T-cell (primary cell): ENCODE data around the gene TMEM163. TPM values are rescaled to one million over a fixed set of nuclear protein-coding genes. Genes with fewer than 3 reads are reported as not detected.

Source experiments
- ATAC-seq, 4 experiments: fragments of 200-7000 bp in 3 of 4; fragments of 150-1000 bp in 1 of 4; cut with Tn5 transposase; replicated peaks in 1 of 4; 1 replicate in 3 of 4; 2 replicates in 1 of 4; pipeline ENCODE4 v1.10.0; 2021; ENCODE audit warnings: moderate library complexity in 3 of 4, mild to moderate bottlenecking in 2 of 4, moderate number of reproducible peaks in 1 of 4
- CTCF ChIA-PET, 2 donors: fragments of 300-600 bp; sonication (Branson Sonifier 250); formaldehyde crosslinking; loops; one replicate each; lab custom pipeline; 2022; ENCODE audit warnings: antibody characterized with exemption in 2 of 2; lab: Charles Lee
- POLR2A ChIA-PET, 2 donors: fragments of 300-600 bp; sonication (Branson Sonifier 250); formaldehyde crosslinking; loops; one replicate each; lab custom pipeline; 2022; ENCODE audit warnings: antibody characterized with exemption in 2 of 2; lab: Charles Lee
- DNase-seq, 35 experiments: peaks; one replicate each; pipeline versions ENCODE4 v3.0.0 to v3.0.0-alpha.2; 2013 to 2023
- H3K27ac ChIP-seq: one replicate; pipeline ENCODE4 v1.5.1; 2013; ENCODE audit warnings: low read length
- H3K27me3 ChIP-seq, 2 experiments: replicated peaks in 1 of 2; 1 replicate in 1 of 2; 2 replicates in 1 of 2; pipeline versions ENCODE4 v1.6.1 to v1.7.0; 2013; ENCODE audit warnings: low read length in 1 of 2, mixed read lengths in 1 of 2; ENCODE audit not compliant: control insufficient read depth in 2 of 2, insufficient read depth in 2 of 2; ENCODE audit errors: extremely low read depth in 1 of 2
- H3K36me3 ChIP-seq, 2 donors: 1 replicate in 1 of 2; 2 replicates in 1 of 2; pipeline versions ENCODE4 v1.6.1 to v1.7.0; 2013; ENCODE audit warnings: low read length in 1 of 2; ENCODE audit not compliant: control insufficient read depth in 2 of 2, insufficient read depth in 1 of 2; ENCODE audit errors: extremely low read depth in 1 of 2
- H3K4me1 ChIP-seq, 2 experiments: 1 replicate in 1 of 2; 2 replicates in 1 of 2; pipeline versions ENCODE4 v1.6.1 to v1.7.0; 2013; ENCODE audit warnings: low read length in 2 of 2, mixed read lengths in 1 of 2; ENCODE audit not compliant: insufficient read depth in 2 of 2, control insufficient read depth in 1 of 2; ENCODE audit errors: extremely low read depth in 1 of 2
- H3K4me3 ChIP-seq, 2 donors: 1 replicate in 1 of 2; 2 replicates in 1 of 2; pipeline versions ENCODE4 v1.5.1 to v1.7.0; 2013; ENCODE audit warnings: mild to moderate bottlenecking in 2 of 2, low read length in 1 of 2, moderate library complexity in 1 of 2; ENCODE audit not compliant: control insufficient read depth in 1 of 2; ENCODE audit errors: extremely low read depth in 1 of 2
- H3K9me3 ChIP-seq: 2 replicates; pipeline ENCODE4 v1.7.0; 2013
- H3K27ac Mint-ChIP-seq, 2 donors: one replicate each; pipeline ENCODE4 v1.8.0; 2020 to 2021; ENCODE audit warnings: mild to moderate bottlenecking in 2 of 2, mixed read lengths in 2 of 2
- H3K27me3 Mint-ChIP-seq, 2 donors: one replicate each; pipeline ENCODE4 v1.8.0; 2021 to 2022; ENCODE audit warnings: mixed read lengths in 2 of 2
- H3K36me3 Mint-ChIP-seq: one replicate; pipeline ENCODE4 v1.8.0; 2021; ENCODE audit warnings: mixed read lengths
- H3K4me1 Mint-ChIP-seq, 3 donors: one replicate each; pipeline ENCODE4 v1.8.0; 2020 to 2022; ENCODE audit warnings: mixed read lengths in 3 of 3, mild to moderate bottlenecking in 1 of 3
- H3K4me3 Mint-ChIP-seq, 3 donors: one replicate each; pipeline ENCODE4 v1.8.0; 2020 to 2022; ENCODE audit warnings: mild to moderate bottlenecking in 3 of 3, mixed read lengths in 3 of 3, moderate library complexity in 3 of 3
- H3K9me3 Mint-ChIP-seq, 3 donors: one replicate each; pipeline ENCODE4 v1.8.0; 2020 to 2022; ENCODE audit warnings: mixed read lengths in 3 of 3
- whole genome bisulfite sequencing: methylation state at CpG from one replicate; pipeline ENCODE4 v1.1.5; 2013; ENCODE audit warnings: missing lambda C conversion rate; ENCODE audit not compliant: insufficient coverage; 5-methylcytosine and 5-hydroxymethylcytosine counted together
- total RNA-seq, 35 experiments: library from RNA in 6 of 35; stranded (reverse) in 6 of 35; fragments of 120-200 nt in 1 of 35; gene quantifications; one replicate each; pipeline versions ENCODE4 v1.2.1 to v1.2.4 and lab custom pipeline; 2013 to 2026

Gene TMEM163
- total RNA-seq, 5 donors from 2014 or later (not counting 1 experiment from before 2014, with no cell fraction given): 0.18 to 0.73 (median 0.35) TPM

DNA sequence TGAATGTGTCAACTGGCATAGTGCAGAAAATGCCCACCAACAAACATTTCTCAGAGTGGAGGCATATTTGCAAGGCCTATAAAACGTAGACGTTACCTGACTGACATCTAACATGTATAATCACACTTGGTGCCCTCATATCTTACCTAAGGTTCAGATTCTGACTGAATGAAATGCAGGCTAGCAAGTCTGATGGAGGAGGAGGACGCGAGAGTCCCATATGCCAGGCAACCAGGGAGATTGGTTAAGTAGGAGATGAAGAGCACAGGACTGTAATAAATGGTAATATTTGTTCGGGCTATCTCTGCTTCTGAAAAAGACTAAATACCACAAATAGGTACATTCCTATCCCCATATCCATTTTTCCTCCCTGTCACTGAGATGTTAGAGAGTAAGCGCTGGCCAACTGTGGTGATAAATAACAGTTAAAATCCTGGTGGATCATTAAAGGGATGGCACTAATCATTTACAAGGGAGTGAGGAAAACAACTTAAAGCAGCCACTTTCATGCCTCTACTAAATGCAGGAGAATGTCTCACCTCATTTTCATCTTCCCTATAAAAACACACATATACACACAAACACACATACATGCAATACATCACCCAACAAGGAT, 217.2 kb downstream of the TMEM163 start:
- H3K9me3 ChIP-seq: no peaks in the 10 kb centered on the region
- no peak for DNase-seq
- H3K27me3 Mint-ChIP-seq: peaks cover 0 to 4% of the 10 kb centered on the region in 2 donors

DNA sequence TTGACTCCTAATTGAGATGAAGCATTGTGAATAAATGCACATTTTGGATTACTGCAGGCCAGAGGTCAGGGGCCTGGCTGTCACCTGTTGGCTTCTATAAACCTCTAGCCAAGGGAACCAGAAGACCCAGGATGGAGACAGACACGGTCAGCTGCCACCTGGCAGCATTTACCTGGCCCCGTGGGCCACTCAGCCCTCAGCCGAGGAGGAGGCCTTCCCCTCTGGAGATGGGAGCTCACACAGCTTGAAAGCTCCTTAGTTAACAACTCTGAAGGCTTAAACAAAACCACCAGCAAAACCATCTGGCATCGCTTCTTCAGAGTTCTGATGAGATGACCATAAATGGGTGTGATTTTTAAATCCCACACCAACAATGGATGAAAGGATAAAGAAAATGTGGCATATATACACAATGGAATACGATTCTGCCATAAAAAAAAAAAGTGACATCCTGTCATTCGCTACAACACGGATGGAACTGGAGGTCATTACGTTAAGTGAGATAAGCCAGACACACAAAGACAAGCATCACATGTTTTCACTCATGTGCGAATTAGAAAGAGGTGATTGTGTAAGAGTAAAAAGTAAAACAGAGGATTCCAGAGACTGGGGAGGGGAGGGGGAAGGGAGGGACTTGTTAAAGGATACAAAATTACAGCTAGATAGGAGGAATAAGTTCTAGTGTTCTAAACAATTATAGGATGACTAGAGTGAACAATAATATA, 218.4 kb downstream of the TMEM163 start:
- CTCF ChIA-PET: no interaction called here
- Mint-ChIP-seq H3K27me3 (peaks cover 0 to 4% of the 10 kb centered on the region in 2 donors), H3K4me3 (no peak overlapping the region), H3K9me3 (peaks cover 0 to 3% (median 0%) of the 10 kb centered on the region in 3 donors), H3K36me3 (no peaks in the 10 kb centered on the region), H3K4me1 (no peaks in the 10 kb centered on the region), H3K27ac (no peak overlapping the region)
- Histone ChIP-seq H3K27ac (no peak overlapping the region), H3K9me3 (no peaks in the 10 kb centered on the region), H3K4me3 (no peak overlapping the region), H3K27me3 (peaks cover 0 to 1% of the 10 kb centered on the region in 2 experiments), H3K36me3 (no peaks in the 10 kb centered on the region), H3K4me1 (no peaks in the 10 kb centered on the region)
- ATAC-seq: no peak
- no peak for DNase-seq
- 83% methylated on average over 1 of the region's 9 CpGs for WGBS
- POLR2A ChIA-PET: interaction anchor here in 1 of 2 donors (0.6 kb wide), 1 partner anchor 28 kb away, joined by 3 read pairs; no protein-coding TSS in a partner anchor

More for the DNA sequence above, 217.2 kb downstream of the TMEM163 start:
- POLR2A ChIA-PET: interaction anchor here in 1 of 2 donors (0.6 kb wide), 1 partner anchor 27 kb away, joined by 3 read pairs; no protein-coding TSS in a partner anchor
- H3K4me1 ChIP-seq: no peaks in the 10 kb centered on the region
- CTCF ChIA-PET: no interaction called here
- H3K27ac ChIP-seq: no peak overlapping the region
- Mint-ChIP-seq H3K9me3 (peaks cover 0 to 3% (median 0%) of the 10 kb centered on the region in 3 donors), H3K36me3 (no peaks in the 10 kb centered on the region), H3K4me3 (no peak overlapping the region), H3K4me1 (no peaks in the 10 kb centered on the region), H3K27ac (no peak overlapping the region)
- no peak overlapping the region for H3K4me3 ChIP-seq
- WGBS: 100% methylated on average over 2 of the region's 6 CpGs
- H3K36me3 ChIP-seq: no peaks in the 10 kb centered on the region
- ATAC-seq: no peak
- H3K27me3 ChIP-seq: no peaks in the 10 kb centered on the region

DNA sequence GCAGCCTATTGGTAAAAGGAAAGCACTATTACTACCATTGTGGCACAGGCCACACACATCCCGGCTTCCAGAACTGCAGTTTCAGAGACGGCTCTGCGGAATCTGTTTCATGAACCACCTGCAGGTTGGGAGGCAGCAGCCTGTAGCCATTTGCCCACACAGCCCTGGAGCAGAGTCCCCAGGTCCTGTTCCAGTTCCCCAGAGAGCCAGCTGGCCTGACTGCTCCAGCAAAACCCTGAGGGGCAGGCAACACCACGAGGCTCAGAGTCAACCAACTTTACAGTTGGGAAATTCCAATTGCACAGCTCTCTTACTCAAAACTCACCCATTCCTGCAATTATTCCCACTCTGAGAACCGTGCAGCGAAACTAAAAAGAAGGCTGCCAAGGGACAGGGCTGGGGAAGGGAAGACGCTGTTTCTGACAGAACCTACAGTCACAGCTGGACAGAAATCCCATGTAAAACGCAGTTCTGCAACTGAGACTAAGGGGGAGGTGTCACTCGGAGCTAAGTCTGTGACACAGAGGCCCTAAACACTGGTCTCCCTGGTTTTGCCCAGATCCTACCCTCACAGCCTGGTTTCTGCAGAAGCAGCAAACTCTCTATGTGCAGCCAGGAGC, 219.4 kb downstream of the TMEM163 start:
- Histone ChIP-seq H3K27me3 (peaks cover 0 to 9% of the 10 kb centered on the region in 2 experiments), H3K4me3 (no peak overlapping the region), H3K27ac (no peak overlapping the region), H3K9me3 (no peaks in the 10 kb centered on the region), H3K4me1 (no peaks in the 10 kb centered on the region), H3K36me3 (no peaks in the 10 kb centered on the region)
- ATAC-seq: no peak
- Mint-ChIP-seq H3K4me1 (no peaks in the 10 kb centered on the region), H3K36me3 (no peaks in the 10 kb centered on the region), H3K27ac (no peak overlapping the region), H3K27me3 (peaks cover 0 to 4% of the 10 kb centered on the region in 2 donors), H3K9me3 (peaks cover 0 to 3% (median 0%) of the 10 kb centered on the region in 3 donors), H3K4me3 (no peak overlapping the region)
- 65% methylated on average over 7 of the region's 9 CpGs for WGBS
- ChIA-PET POLR2A (no interaction called here), CTCF (no interaction called here)
- no peak for DNase-seq

DNA sequence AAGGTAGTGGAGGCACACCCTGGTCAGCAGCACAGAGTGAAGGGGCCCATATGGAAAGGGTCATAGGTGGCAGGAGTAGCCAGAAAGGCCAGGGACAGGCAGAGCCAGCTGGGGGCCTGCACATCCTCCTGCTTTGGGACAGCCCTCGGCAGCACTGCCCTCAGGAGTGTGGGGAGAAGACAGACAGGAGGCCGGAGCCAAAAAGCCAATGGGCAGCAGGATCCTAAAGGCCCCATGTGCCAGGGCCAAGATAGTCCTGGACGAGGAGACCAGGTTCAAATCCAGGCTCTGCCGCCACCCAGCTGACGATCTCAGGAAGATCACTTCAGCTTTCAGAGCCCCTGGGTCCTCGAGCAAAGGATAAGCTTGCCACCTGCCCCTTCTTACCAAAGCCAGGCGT, 220.1 kb downstream of the TMEM163 start:
- 92% methylated on average over 5 of the region's 7 CpGs for WGBS
- Histone ChIP-seq H3K27ac (no peak overlapping the region), H3K4me1 (no peaks in the 10 kb centered on the region), H3K9me3 (no peaks in the 10 kb centered on the region), H3K36me3 (no peaks in the 10 kb centered on the region), H3K27me3 (peaks cover 0 to 9% of the 10 kb centered on the region in 2 experiments), H3K4me3 (no peak overlapping the region)
- ATAC-seq (no peak), DNase-seq (no peak)
- Mint-ChIP-seq H3K36me3 (no peaks in the 10 kb centered on the region), H3K4me3 (no peak overlapping the region), H3K27ac (no peak overlapping the region), H3K9me3 (no peaks in the 10 kb centered on the region), H3K27me3 (peaks cover 0 to 4% of the 10 kb centered on the region in 2 donors), H3K4me1 (no peaks in the 10 kb centered on the region)
- ChIA-PET POLR2A (interaction anchor here in 1 of 2 donors (0.6 kb wide), 1 partner anchor 9 kb away, joined by 12 read pairs; no protein-coding TSS in a partner anchor), CTCF (interaction anchor here in 1 of 2 donors (0.6 to 0.7 kb wide), 2 partner anchors 34 to 172 kb away, joined by 6 to 8 read pairs; no protein-coding TSS in a partner anchor)

DNA sequence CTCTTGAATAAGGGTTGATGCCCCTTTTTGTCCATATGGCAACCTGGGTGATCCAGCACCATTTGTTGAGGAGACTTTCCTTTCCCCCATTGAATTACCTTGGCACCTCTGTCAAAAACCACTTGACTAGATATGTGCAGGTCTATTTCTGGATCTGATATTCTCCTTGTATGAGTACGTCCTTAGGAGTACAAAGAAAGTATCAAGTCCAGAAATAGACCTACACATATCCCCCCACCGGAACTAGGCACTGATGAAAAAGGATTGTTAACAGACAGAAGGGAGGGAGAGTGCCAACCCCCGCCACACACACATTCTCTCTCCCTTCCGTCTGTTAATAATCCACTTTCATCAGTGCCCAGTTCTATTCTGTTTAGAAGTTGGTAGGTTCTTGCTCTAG, 225.0 kb downstream of the TMEM163 start:
- Histone ChIP-seq H3K36me3 (no peaks in the 10 kb centered on the region), H3K27me3 (peaks cover 0 to 13% of the 10 kb centered on the region in 2 experiments), H3K4me1 (no peaks in the 10 kb centered on the region), H3K4me3 (no peak overlapping the region), H3K9me3 (no peaks in the 10 kb centered on the region), H3K27ac (no peak overlapping the region)
- no peak overlapping the region for H3K27ac Mint-ChIP-seq
- CTCF ChIA-PET: interaction anchor here in 1 of 2 donors (0.6 kb wide), 1 partner anchor 12 kb away, joined by 4 read pairs; no protein-coding TSS in a partner anchor
- no peak overlapping the region for H3K4me3 Mint-ChIP-seq
- peaks cover 0 to 9% (median 0%) of the 10 kb centered on the region in 3 donors for H3K4me1 Mint-ChIP-seq
- DNase-seq (no peak), ATAC-seq (no peak)
- no CpG with 5 or more reads among the region's 4 CpGs for WGBS
- peaks cover 4% of the 10 kb centered on the region in 2 donors for H3K27me3 Mint-ChIP-seq
- no peaks in the 10 kb centered on the region for H3K9me3 Mint-ChIP-seq
- H3K36me3 Mint-ChIP-seq: no peaks in the 10 kb centered on the region
- POLR2A ChIA-PET: no interaction called here
